GM18519 (cell line): ENCODE measurements around the gene KPTN.

ENCODE experiments used
- ATAC-seq: cut with Tn5 transposase; IDR thresholded peaks from one replicate; pipeline ENCODE4 v1.9.1; 2021; ENCODE audit warnings: mild to moderate bottlenecking, moderate library complexity; ENCODE audit not compliant: unreplicated experiment, low FRiP score

The KPTN gene

GRCh38 chr19:47509170-47509847 lies 25.3 kb upstream of the KPTN start:
- ATAC-seq, result no peak

GRCh38 chr19:47508721-47509120 lies 24.7 kb upstream of the KPTN start:
- ATAC-seq, result no peak

- ATAC-seq, result no peak
Observed at GRCh38 chr19:47507924-47508553, 24.0 kb upstream of the KPTN start.

- ATAC-seq, result no peak
Observed at GRCh38 chr19:47507012-47507411, 23.0 kb upstream of the KPTN start.

GRCh38 chr19:47506459-47506858 lies 22.4 kb upstream of the KPTN start:
- no peak for ATAC-seq

GRCh38 chr19:47505506-47505905 lies 21.5 kb upstream of the KPTN start:
- no peak for ATAC-seq

- ATAC-seq, result no peak
Observed at GRCh38 chr19:47503826-47504150, 19.8 kb upstream of the KPTN start.

- ATAC-seq, result no peak
Observed at GRCh38 chr19:47503130-47503825, 19.3 kb upstream of the KPTN start.

GRCh38 chr19:47499863-47500830 lies 16.1 kb upstream of the KPTN start:
- ATAC-seq, result no peak

- no peak for ATAC-seq
Observed at GRCh38 chr19:47499371-47499770, 15.4 kb upstream of the KPTN start.

GRCh38 chr19:47498561-47498960 lies 14.5 kb upstream of the KPTN start:
- ATAC-seq, result no peak

GRCh38 chr19:47497821-47498520 lies 14.0 kb upstream of the KPTN start:
- ATAC-seq, result no peak

- no peak for ATAC-seq
Observed at GRCh38 chr19:47497050-47497766, 13.2 kb upstream of the KPTN start.

- no peak for ATAC-seq
Observed at GRCh38 chr19:47495478-47496372, 11.7 kb upstream of the KPTN start.

GRCh38 chr19:47494729-47495128 lies 10.7 kb upstream of the KPTN start:
- no peak for ATAC-seq

- no peak for ATAC-seq
Observed at GRCh38 chr19:47494211-47494547, 10.2 kb upstream of the KPTN start.

- ATAC-seq, result no peak
Observed at GRCh38 chr19:47493378-47494210, 9.6 kb upstream of the KPTN start.
